HG03558 (cell line): ENCODE measurements around the gene KRTAP5-8.
"Not testable (repeated sequence)": the region's sequence is repeated elsewhere in the genome, so short reads cannot be mapped to it uniquely, and the experiment has no call there.

ENCODE experiments used
- ATAC-seq: cut with Tn5 transposase; IDR thresholded peaks from one replicate; pipeline ENCODE4 v1.9.1; 2021; ENCODE audit warnings: moderate number of reproducible peaks; ENCODE audit not compliant: unreplicated experiment; ENCODE audit errors: extremely low read depth

The KRTAP5-8 gene

GRCh38 chr11:71542879-71543777 lies 5.3 kb downstream of the KRTAP5-8 start:
- no peak for ATAC-seq

- no peak for ATAC-seq
Observed at GRCh38 chr11:71543866-71544265, 6.0 kb downstream of the KRTAP5-8 start.

GRCh38 chr11:71544525-71545214 lies 6.8 kb downstream of the KRTAP5-8 start:
- no peak for ATAC-seq

GRCh38 chr11:71545405-71545966 lies 7.7 kb downstream of the KRTAP5-8 start:
- no peak for ATAC-seq

- no peak for ATAC-seq
Observed at GRCh38 chr11:71548120-71548519, 10.3 kb downstream of the KRTAP5-8 start, which contains the start of gene KRTAP5-9. Gene KRTAP5-9 (plus strand): TSS chr11:71548420. CDS start chr11:71548658, 238 bp downstream.

- ATAC-seq, result no peak
Observed at GRCh38 chr11:71548716-71549151, 10.9 kb downstream of the KRTAP5-8 start.

GRCh38 chr11:71551711-71552110 lies 13.9 kb downstream of the KRTAP5-8 start:
- no peak for ATAC-seq

- no peak for ATAC-seq
Observed at GRCh38 chr11:71554996-71555395, 17.2 kb downstream of the KRTAP5-8 start.

- ATAC-seq, result no peak
Observed at GRCh38 chr11:71555508-71555907, 17.7 kb downstream of the KRTAP5-8 start.

GRCh38 chr11:71556018-71556417 lies 18.2 kb downstream of the KRTAP5-8 start:
- ATAC-seq, result no peak

- ATAC-seq, result no peak
Observed at GRCh38 chr11:71557257-71557656, 19.4 kb downstream of the KRTAP5-8 start.

GRCh38 chr11:71558996-71559395 lies 21.2 kb downstream of the KRTAP5-8 start:
- ATAC-seq, result no peak

GRCh38 chr11:71562120-71562519 lies 24.3 kb downstream of the KRTAP5-8 start:
- no peak for ATAC-seq

- no peak for ATAC-seq
Observed at GRCh38 chr11:71563406-71563805, 25.6 kb downstream of the KRTAP5-8 start.

GRCh38 chr11:71564430-71564829 lies 26.6 kb downstream of the KRTAP5-8 start:
- no peak for ATAC-seq

- no peak for ATAC-seq
Observed at GRCh38 chr11:71565263-71565662, 27.4 kb downstream of the KRTAP5-8 start, which contains the start of gene KRTAP5-10. Gene KRTAP5-10 (plus strand): TSS chr11:71565563. CDS start chr11:71565588, 25 bp downstream.

GRCh38 chr11:71566081-71566620 lies 28.3 kb downstream of the KRTAP5-8 start:
- no peak for ATAC-seq

GRCh38 chr11:71566626-71567599 lies 29.1 kb downstream of the KRTAP5-8 start:
- ATAC-seq, result not testable (repeated sequence)

GRCh38 chr11:71567633-71568032 lies 29.8 kb downstream of the KRTAP5-8 start:
- not testable (repeated sequence) for ATAC-seq
